ENCODE measurements around the gene FKBP5. TPM values are rescaled to one million over a fixed set of nuclear protein-coding genes. Genes with fewer than 3 reads are reported as not detected.

Gene FKBP5
- total and polyA plus RNA-seq, 10 donors = 23.8 to 368 (median 148) TPM

DNA sequence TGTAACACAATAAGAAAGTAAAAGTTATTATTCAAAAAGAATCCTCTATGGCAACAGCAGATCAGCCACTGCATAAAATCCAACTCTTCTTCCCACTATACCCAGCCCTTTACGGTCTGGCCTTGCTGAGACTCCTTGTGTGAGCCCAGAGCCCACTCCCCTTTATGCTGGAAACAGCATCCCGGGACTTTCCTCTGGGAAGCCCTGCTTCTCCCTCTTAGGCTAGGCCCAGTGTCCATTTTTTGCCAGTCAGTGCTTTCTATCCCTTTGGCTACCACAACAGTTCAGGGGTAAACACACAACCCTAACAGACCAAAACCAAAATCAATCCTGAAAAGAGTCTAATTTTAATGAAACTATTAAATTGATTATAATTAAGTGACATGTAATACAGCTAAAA, 20.6 kb downstream of the FKBP5 start:
- DNase-seq = no peak
- TF ChIP-seq, protein P1, sequence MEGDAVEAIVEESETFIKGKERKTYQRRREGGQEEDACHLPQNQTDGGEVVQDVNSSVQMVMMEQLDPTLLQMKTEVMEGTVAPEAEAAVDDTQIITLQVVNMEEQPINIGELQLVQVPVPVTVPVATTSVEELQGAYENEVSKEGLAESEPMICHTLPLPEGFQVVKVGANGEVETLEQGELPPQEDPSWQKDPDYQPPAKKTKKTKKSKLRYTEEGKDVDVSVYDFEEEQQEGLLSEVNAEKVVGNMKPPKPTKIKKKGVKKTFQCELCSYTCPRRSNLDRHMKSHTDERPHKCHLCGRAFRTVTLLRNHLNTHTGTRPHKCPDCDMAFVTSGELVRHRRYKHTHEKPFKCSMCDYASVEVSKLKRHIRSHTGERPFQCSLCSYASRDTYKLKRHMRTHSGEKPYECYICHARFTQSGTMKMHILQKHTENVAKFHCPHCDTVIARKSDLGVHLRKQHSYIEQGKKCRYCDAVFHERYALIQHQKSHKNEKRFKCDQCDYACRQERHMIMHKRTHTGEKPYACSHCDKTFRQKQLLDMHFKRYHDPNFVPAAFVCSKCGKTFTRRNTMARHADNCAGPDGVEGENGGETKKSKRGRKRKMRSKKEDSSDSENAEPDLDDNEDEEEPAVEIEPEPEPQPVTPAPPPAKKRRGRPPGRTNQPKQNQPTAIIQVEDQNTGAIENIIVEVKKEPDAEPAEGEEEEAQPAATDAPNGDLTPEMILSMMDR (IDR thresholded peaks at IDR 0.05 in 8 of 11, conservative IDR thresholded peaks at IDR 0.05 in 3 of 11) = no peak
- TF ChIP-seq POLR2AphosphoS5 (IDR thresholded peaks at IDR 0.05) (no peak), POLR2A (IDR thresholded peaks at IDR 0.05) (no peak)
- peaks cover 48 to 100% (median 94%) of the 10 kb centered on the region in 6 donors for H3K4me1 ChIP-seq
- no peaks in the 10 kb centered on the region for H3K9me3 ChIP-seq
- H3K36me3 ChIP-seq = peaks cover 0 to 65% (median 0%) of the 10 kb centered on the region in 6 donors
- peak overlapping the region; percentile 37 to 75 (median 62) for H3K27ac ChIP-seq
- intact Hi-C loops (cut with DNase I; ENCODE audit: low total_unique reads) = no loop called here
- no peaks in the 10 kb centered on the region for H3K27me3 ChIP-seq (replicated peaks in 1 of 7)
- 52 to 77% (median 67%) methylated on average over 2 of the region's 2 CpGs for WGBS, 5 donors
- peak overlapping the region in 4 of 8 donors; percentile 4 to 41 (median 10) for H3K4me3 ChIP-seq

DNA sequence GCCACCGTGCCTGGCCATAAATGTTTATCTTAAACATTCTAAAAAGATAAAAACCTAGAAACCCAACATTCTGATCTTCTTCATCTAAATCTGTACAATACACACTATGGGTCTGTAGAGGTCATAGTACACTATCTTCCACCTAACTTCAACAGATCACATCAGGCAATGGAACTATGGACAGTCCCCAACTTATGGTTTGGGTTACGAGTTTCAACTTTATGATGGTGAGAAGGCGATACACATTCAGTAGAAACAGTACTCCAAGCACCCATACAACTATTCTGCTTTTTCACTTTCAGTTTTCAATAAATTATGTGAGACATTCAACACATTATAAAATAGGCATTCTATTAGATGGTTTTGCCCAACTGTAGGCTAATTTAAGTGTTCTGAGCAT, 23.1 kb downstream of the FKBP5 start:
- intact Hi-C loops (cut with DNase I; ENCODE audit: low total_unique reads) = no loop called here
- TF ChIP-seq POLR2AphosphoS5 (IDR thresholded peaks at IDR 0.05) (no peak), POLR2A (IDR thresholded peaks at IDR 0.05) (no peak)
- TF ChIP-seq, protein P1 (IDR thresholded peaks at IDR 0.05 in 8 of 11, conservative IDR thresholded peaks at IDR 0.05 in 3 of 11) = no peak
- Histone ChIP-seq H3K27me3 (replicated peaks in 1 of 7) (no peaks in the 10 kb centered on the region), H3K4me1 (peaks cover 58 to 100% (median 87%) of the 10 kb centered on the region in 6 donors), H3K4me3 (peak overlapping the region in 1 of 8 donors; percentile 24), H3K27ac (peak overlapping the region in 2 of 8 donors; percentile 30 to 43), H3K36me3 (peaks cover 0 to 58% (median 0%) of the 10 kb centered on the region in 6 donors), H3K9me3 (no peaks in the 10 kb centered on the region)
- DNase-seq = no peak
- WGBS, 5 donors = 70 to 86% (median 83%) methylated on average over 3 of the region's 3 CpGs

DNA sequence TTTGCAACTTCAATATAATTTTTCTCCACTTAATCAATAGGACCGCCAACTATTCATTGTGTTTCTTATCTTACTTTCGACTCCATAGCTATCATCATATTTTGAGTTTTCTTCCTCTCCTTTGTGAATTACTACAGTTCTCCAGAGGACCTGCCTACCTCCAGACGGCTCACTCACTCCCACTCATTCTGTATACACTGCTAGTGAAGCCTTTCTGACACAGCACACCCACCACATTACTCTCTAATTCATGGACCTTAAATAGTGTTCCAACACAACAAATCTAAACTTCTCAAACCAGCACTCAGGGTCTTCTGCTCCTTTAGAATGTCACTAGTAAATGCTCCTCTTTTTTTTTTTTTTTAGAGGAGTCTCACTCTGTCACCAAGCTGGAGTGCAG, 23.8 kb downstream of the FKBP5 start:
- Histone ChIP-seq H3K4me1 (peaks cover 55 to 100% (median 81%) of the 10 kb centered on the region in 6 donors), H3K27me3 (replicated peaks in 1 of 7) (no peaks in the 10 kb centered on the region), H3K27ac (peak overlapping the region in 1 of 8 donors; percentile 43), H3K4me3 (no peak overlapping the region), H3K9me3 (no peaks in the 10 kb centered on the region), H3K36me3 (peaks cover 0 to 57% (median 0%) of the 10 kb centered on the region in 6 donors)
- WGBS, 5 donors = 76 to 91% (median 86%) methylated on average over 3 of the region's 3 CpGs
- intact Hi-C loops (cut with DNase I; ENCODE audit: low total_unique reads) = no loop called here
- no peak for TF ChIP-seq POLR2A (IDR thresholded peaks at IDR 0.05)
- TF ChIP-seq POLR2AphosphoS5 (IDR thresholded peaks at IDR 0.05) = no peak
- TF ChIP-seq, protein P1 (IDR thresholded peaks at IDR 0.05 in 8 of 11, conservative IDR thresholded peaks at IDR 0.05 in 3 of 11) = no peak
- DNase-seq = no peak

DNA sequence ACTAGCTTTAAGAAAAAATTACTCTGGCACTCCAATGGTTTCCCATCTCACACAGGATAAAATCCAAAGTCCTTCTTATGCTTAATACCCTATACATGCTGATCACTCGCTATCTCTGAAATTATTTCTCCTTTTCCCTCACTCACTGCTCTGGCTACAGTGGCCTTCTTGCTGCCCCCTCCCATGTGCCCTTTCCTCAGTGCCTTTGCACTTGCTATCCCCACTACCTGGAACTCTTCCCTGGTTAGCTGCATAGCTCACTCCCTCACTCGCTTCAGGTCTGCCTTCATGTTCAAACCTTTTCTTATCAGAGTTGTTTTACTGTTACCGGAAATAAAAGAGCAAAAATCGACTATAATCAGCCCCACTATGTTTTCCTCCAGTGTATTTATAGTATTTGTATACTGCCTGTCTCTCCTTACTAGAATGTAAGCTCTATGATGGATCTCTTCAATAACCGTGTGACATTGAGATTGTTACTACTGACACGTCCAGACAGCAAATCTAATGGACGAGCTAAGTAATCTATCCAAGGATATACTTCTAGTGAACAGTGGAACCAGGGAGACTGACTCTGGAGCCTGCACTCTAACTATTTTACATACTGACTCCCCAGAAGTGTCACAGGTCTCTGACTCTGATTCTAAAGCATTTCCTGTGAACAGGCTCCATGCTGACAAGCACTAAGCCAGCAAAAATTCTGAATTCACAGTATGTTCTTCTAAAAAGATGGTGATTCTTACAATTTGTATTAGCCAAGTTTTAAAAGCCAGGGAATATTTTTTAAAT, 25.1 kb downstream of the FKBP5 start:
- Histone ChIP-seq H3K4me3 (peak overlapping the region in 2 of 8 donors; percentile 3 to 13), H3K27me3 (replicated peaks in 1 of 7) (no peaks in the 10 kb centered on the region), H3K4me1 (peaks cover 42 to 100% (median 68%) of the 10 kb centered on the region in 6 donors), H3K27ac (peak overlapping the region in 7 of 8 donors; percentile 7 to 61 (median 26)), H3K9me3 (no peaks in the 10 kb centered on the region), H3K36me3 (peaks cover 0 to 63% (median 0%) of the 10 kb centered on the region in 6 donors)
- WGBS, 5 donors = 60 to 67% (median 65%) methylated on average over 7 of the region's 7 CpGs
- DNase-seq = no peak
- intact Hi-C loops (cut with DNase I; ENCODE audit: low total_unique reads) = no loop called here
- TF ChIP-seq POLR2AphosphoS5 (IDR thresholded peaks at IDR 0.05) (no peak), POLR2A (IDR thresholded peaks at IDR 0.05) (no peak)
- TF ChIP-seq, protein P1 (IDR thresholded peaks at IDR 0.05 in 8 of 11, conservative IDR thresholded peaks at IDR 0.05 in 3 of 11) = no peak

All from spleen (tissue), 11 donors.